GM19438 (cell line): ENCODE measurements around the gene RPSA.
"Not testable (repeated sequence)": the region's sequence is repeated elsewhere in the genome, so short reads cannot be mapped to it uniquely, and the experiment has no call there.

Source experiments
- ATAC-seq: cut with Tn5 transposase; IDR thresholded peaks from one replicate; pipeline ENCODE4 v1.9.1; 2021; ENCODE audit warnings: low read depth; ENCODE audit not compliant: unreplicated experiment

The RPSA gene

GRCh38 chr3:39406368-39407258 is at the start of gene RPSA:
Gene RPSA, plus strand, starts transcription at chr3:39406720. Its CDS starts 934 bp downstream, at chr3:39407654.
- peak; percentile 95 for ATAC-seq

- no peak for ATAC-seq
Observed at GRCh38 chr3:39358333-39358732, 48.2 kb upstream of the RPSA start.

- ATAC-seq: no peak
Observed at GRCh38 chr3:39361252-39361927, 45.1 kb upstream of the RPSA start.

- no peak for ATAC-seq
Observed at GRCh38 chr3:39362192-39362591, 44.3 kb upstream of the RPSA start.

- ATAC-seq: no peak
Observed at GRCh38 chr3:39362812-39363211, 43.7 kb upstream of the RPSA start.

GRCh38 chr3:39370450-39370849 is 36.1 kb upstream of the RPSA start:
- ATAC-seq: not testable (repeated sequence)

GRCh38 chr3:39372833-39373232 is 33.7 kb upstream of the RPSA start:
- ATAC-seq: no peak

- no peak for ATAC-seq
Observed at GRCh38 chr3:39376959-39377634, 29.4 kb upstream of the RPSA start.

GRCh38 chr3:39378088-39378487 is 28.4 kb upstream of the RPSA start:
- peak; percentile 62 for ATAC-seq

- ATAC-seq: no peak
Observed at GRCh38 chr3:39378957-39379777, 27.4 kb upstream of the RPSA start.

GRCh38 chr3:39379778-39380155 is 26.8 kb upstream of the RPSA start:
- no peak for ATAC-seq

GRCh38 chr3:39381432-39381831 is 25.1 kb upstream of the RPSA start:
- ATAC-seq: no peak

- ATAC-seq: peak; percentile 72
Observed at GRCh38 chr3:39383045-39383880, 23.3 kb upstream of the RPSA start, which contains the start of gene SLC25A38. Gene SLC25A38, plus strand, starts transcription at chr3:39383370. Its CDS starts 355 bp downstream, at chr3:39383725.

- ATAC-seq: peak; percentile 68
Observed at GRCh38 chr3:39383881-39384664, 22.4 kb upstream of the RPSA start.

- no peak for ATAC-seq
Observed at GRCh38 chr3:39384665-39385000, 21.9 kb upstream of the RPSA start.

- no peak for ATAC-seq
Observed at GRCh38 chr3:39385456-39386090, 20.9 kb upstream of the RPSA start.

- no peak for ATAC-seq
Observed at GRCh38 chr3:39386318-39386717, 20.2 kb upstream of the RPSA start.

- ATAC-seq: no peak
Observed at GRCh38 chr3:39387411-39387975, 19.0 kb upstream of the RPSA start.
